ENCODE data around the gene COL5A2. TPM values are rescaled to one million over a fixed set of nuclear protein-coding genes. Genes with fewer than 3 reads are reported as not detected.
A peak's percentile ranks its signal among the peaks of the same experiment; 100 is the strongest.

COL5A2 gene
- total RNA-seq, 2 donors from 2014 or later, result 61.1 to 123 TPM

DNA sequence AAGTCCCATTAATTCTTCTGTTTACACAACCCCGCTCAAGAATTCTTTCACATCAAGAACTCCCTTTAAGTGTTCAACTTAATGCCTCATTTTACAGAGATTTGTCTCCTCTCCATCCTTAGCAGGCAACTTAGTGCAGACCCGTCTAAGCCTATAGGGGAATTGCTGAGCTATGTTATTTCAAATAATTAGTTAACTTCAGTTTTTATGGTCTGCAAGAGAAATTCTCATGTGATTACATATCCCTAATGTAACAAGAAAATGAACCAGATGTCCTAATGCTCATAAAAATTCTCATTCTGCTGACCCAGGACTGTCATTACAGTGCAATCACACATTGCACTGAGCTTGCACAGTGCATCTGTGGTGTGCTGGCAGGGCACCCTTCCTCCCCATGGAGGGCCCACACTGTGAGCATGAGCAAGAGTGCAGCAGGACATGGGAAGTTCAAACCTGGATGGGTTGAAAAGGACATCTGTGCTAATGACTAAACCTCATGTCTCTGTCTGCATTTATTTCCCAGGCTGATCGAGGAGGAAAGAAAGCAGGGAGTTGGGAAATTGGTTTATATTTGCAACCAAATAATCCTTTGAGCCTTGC is 97.1 kb downstream of the COL5A2 start:
- intact Hi-C loops (cut with DNase I), result no loop called here
- DNase-seq (ENCODE audit: low spot score), result no peak

DNA sequence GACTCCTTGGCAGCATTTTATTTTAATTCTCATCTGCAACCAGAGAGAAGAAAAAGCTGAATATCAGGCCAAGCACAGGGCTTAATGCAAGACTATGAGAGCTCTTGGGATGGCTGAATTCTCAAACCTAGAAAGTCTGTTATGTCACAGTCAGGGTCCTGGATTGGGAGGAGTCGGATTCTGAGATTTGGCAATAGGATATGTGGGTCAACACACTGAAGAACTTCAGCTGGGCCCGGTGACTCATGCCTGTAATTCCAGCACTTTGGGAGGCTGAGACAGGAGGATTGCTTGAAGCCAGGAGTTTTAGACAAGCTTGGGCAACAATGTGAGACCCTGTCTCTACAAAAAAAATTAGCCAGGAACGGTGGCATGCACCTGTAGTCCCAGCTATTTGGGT is 103.0 kb downstream of the COL5A2 start:
- intact Hi-C loops (cut with DNase I), result no loop called here
- DNase-seq (ENCODE audit: low spot score), result peak; percentile 78

DNA sequence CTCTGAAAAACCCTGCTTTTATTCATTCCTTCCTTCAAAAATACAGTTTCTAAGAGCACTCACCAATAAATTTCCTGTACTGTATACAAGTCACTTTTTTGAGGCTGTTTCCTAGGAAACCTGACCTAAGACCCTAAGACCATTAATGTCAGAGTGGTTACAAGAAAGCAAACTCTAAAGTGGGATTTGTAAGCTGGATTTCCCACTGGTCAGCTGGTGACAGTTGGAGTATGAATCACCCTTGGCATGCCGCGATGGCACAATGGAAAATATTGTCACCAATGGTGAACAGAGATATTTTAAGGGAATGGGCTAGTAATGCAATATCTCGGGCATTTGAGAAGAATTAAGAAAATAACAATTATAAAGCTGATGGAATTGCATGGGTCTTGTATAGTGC is 103.4 kb downstream of the COL5A2 start:
- no peak for DNase-seq (ENCODE audit: low spot score)
- intact Hi-C loops (cut with DNase I), result no loop called here

DNA sequence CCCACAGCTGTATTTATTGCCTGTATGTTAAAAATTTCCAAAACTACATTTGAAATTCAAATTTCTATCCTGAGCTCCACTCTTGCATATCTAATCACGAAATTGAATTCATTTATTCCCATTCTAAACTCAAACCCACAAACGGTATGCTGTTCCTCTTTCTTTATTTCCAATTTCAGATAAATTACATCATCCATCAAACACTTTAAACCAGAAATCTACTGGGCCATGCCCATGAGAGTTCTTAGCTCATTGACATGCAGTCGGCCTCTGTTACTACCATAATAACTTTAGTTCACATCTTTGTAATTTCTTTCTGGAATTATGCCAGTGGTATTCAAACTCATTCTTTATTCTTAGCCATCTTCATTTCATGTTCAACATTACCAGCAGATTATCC is 105.1 kb downstream of the COL5A2 start:
- DNase-seq (ENCODE audit: low spot score), result no peak
- intact Hi-C loops (cut with DNase I), result no loop called here

DNA sequence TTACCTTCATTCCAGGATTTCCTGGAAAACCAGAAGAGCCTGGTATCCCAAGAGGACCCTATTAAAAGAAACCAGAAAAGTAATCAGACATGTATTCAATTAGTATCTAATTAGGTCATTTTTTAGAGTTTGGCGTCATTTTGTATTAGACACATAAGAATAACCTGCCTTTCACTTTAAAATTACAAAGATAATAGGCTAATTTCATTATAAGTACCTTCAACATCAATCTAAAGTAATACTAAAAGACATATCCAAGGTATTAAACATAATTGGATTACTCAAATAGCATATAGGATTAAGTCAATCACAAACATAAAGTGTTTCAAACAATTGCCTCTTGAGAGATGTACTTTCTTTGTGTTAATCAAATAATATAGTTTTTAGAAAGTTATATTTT is 107.5 kb downstream of the COL5A2 start:
- intact Hi-C loops (cut with DNase I), result no loop called here

DNA sequence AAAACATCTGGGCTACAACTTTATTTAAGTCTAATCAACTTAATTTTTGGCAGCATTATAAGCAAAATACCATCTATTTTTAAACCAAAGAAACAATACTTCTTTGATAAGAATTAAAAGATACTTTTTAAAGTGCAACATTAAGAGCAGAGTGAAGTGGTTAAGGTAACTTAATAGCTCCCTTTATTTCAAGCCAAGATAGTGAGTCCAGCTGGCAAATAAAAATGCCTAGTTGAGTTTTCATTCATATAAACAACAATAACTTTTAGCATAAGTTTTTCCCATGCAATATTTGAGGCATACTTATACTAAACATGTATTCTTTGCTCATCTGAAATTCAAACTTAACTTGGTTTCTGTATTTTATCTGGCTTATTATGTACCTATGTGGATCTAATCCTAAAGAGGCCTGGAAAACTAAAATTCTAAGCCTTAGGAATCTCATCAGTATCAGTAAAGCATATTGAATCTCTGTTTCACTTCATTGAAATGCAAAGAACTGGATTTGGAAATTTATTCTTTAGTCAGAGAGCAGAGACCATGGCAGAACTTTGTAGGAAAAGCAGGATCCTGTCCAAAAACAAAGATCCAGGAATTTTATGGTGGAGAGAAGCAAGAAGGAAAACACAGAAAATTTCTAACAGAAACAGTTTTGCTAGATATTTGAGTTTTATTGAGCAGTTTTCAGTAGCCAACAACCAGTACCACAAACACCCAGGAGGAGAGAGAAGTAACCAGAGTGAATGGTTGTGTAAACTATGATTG is 109.5 kb downstream of the COL5A2 start:
- intact Hi-C loops (cut with DNase I), result no loop called here

More for the DNA sequence above, 107.5 kb downstream of the COL5A2 start:
- DNase-seq (ENCODE audit: low spot score), result no peak

DNA sequence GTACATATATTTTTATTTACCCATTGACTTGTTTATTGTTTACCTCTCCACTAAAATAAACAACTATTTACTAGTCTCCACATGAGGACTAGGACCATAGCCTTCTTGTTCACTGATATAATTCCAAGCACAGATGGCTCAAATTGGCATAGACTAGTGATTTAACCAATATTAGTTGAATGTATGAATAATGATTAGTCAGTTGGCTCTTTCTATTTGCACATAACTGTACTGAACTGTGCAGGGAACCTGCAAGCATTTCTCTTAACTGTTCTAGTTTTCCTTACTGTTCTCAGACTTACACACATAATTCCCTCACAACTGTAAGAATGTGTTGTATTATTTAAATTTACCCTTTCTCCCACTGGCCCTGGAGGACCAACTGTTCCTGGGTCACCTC is 113.5 kb downstream of the COL5A2 start:
- intact Hi-C loops (cut with DNase I), result no loop called here
- DNase-seq (ENCODE audit: low spot score), result no peak

More for the DNA sequence above, 109.5 kb downstream of the COL5A2 start:
- no peak for DNase-seq (ENCODE audit: low spot score)

DNA sequence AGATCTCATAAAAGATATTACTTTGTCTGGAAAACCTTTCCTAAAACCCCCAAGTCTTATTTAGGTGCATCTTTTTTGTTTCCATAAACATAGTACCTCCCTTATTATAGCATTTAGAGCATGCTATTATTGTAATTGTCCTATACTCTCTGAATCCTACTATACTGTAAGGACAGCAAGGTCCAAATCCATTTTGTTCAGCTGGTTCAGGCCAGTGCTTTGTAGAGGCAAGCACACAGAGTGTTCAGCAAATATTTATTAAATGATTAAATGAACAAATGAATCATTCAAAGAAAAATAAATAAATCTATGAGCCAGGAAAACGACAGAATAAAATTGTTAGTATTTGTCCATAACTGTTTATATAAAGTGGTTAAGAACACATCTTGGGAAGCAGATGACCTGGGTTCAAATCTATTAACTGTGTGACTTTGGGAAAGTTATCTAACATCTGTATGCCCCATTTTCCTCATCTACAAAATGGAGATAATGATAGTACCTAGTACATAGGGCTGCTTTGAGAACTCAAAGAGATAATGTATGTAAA is 119.4 kb downstream of the COL5A2 start:
- DNase-seq (ENCODE audit: low spot score), result no peak
- intact Hi-C loops (cut with DNase I), result no loop called here

DNA sequence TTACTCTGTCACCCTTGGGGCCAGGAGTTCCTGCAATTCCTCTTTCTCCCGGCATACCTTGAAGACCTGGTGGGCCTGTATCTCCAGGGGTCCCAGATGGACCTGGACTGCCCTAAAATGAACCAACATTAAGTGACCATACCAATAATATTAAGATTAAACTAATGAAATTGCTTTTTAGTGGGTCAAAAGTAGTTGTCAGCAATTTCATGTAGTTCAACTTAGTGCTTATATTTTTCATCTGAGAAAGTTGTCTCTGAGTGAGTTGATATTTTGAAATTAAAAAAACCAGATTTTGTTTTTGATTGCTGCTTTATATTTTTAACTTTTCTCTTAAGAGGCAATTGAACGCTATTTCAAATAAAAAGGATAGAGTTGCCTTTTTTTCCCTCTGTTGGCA is 122.2 kb downstream of the COL5A2 start:
- intact Hi-C loops (cut with DNase I), result no loop called here
- DNase-seq (ENCODE audit: low spot score), result no peak

DNA sequence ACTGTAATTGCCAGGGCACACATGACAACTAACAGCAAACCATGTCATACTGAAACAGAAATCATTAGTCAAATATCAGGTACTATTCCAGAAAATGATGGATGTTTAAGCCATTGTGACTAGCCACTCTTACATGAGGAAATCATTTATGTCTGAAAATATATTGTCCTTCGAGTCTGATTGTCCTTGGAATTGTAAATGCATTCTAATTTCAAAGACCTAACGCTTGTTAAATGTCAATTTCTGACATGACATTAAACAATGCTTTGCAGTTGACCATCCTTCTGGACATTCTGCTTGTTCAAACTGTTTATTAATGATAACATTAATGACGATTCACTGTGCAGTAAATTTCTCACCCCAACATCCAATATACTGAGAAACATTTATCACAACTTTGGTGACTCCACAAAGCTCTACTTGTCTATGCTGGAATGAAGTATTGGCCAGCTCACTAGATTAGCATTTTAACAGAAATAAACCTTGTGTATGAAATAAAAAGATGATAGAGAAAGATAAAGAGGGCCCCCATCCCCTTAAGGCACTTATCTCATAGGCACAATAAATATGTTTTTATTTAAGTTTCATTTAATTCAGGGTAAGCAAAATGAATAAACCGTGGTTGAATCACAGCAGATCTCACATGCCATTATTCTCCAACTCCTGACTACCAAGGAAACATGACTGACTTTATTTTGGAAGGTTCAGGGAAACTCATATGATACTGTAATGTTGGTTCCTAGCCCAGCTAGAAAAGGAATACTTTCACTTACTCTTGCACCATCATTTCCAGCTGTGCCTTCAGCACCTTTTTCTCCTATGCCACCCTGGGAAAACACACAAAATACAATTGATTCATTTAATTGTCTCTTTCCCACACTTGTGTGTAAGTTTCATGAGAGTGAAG is 123.1 kb downstream of the COL5A2 start:
- intact Hi-C loops (cut with DNase I), result no loop called here
- DNase-seq (ENCODE audit: low spot score), result no peak

DNA sequence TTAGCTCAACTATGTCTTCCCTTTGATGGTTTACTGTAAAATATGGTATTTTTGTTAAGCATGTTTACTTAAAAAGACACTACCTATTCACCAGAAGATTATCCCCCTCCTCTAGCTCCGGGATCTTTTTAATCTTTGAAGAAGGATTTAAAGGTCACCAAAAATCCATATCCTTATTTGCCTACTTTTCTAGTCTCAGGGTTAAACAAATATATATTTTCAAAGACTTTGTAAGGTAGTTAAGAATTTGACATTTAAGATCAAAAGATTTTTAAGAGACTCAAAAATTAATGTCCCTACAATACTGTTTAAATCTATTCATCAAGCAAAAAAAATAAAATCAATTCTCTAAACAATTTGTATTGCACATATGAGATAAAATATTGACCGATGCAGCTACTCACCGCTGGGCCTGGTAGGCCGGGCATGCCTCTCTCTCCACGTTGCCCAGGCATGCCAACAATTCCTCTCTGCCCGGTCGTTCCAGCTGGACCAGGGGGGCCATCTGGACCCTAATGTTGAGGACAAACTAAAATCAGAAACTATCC is 129.3 kb downstream of the COL5A2 start:
- no peak for DNase-seq (ENCODE audit: low spot score)
- intact Hi-C loops (cut with DNase I), result no loop called here

DNA sequence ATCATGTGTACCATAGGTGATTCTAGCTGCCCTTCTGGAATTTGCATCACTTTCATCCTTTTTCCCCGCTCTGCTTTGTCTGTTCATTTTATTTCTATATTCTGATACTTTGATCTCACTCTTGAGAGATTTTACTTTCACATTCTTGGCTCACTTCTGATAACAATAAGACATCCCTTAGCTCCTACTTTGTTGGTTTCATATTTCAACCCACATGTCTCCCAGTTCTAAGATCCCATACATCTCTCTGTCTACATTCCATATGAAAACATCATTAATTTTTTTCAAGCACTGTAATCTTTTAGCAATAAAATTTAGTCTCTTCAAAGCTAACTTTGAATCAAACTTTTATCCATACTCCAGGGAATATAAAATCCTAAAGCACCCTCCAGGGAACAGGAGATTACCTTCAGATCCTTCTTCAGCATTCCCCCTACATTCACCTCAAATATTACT is 129.8 kb downstream of the COL5A2 start:
- no peak for DNase-seq (ENCODE audit: low spot score)
- intact Hi-C loops (cut with DNase I), result loop anchor here in 1 of 2 donors (10.0 kb wide), 1 partner anchor 55 kb away; no protein-coding TSS in a partner anchor

DNA sequence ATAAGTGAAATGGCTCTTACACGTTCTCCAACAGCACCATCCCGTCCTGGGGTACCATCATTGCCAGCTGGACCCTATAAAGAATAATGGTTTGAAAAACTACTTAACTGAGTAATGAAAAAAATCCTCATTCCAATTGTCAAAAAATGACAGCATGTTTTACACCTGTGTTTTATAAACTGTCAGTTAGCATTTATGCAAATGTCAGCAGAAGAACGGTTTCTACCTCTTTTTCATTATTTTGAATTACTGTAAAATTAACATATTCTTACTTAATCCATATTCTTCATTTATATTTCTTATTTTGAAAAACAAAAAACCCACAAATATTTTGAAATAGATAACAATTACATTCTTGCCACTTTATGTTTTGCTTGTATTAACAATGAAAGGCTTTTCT is 131.4 kb downstream of the COL5A2 start:
- intact Hi-C loops (cut with DNase I), result loop anchor here in 1 of 2 donors (10.0 kb wide), 1 partner anchor 53 kb away; no protein-coding TSS in a partner anchor
- DNase-seq (ENCODE audit: low spot score), result no peak

DNA sequence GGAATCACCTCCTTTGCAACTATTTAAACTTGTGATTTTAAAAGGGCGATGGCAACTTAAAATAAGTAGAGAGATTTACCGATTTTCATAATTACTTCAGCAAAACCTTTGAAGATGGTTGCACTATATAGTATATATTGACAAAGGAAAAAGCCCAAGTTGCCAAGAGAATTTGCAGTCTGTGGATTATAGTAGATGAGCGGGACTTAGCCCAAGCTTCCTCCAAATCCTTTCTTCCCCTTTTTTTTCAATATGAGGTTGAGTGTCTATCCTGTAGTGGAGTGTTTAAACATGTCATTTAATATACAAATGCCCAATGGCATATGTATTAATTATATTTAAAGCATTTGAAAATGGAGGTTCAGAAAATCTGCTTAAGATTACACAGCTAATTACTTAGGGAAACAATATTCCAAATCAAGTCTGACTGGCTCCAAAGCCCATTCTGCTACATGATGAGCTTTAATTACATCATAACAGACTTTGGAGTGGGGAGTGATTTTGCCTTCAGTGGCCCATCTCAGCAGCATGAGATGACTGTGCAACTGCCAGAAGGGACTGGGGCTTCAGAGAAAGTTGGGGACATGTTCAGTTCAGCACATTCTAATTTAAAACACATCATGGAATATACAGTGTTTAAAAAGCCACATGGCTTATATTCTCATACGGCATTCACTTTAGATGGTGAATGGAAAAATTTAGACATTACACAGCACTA is 132.2 kb downstream of the COL5A2 start:
- intact Hi-C loops (cut with DNase I), result loop anchor here in 1 of 2 donors (10.0 kb wide), 1 partner anchor 53 kb away; no protein-coding TSS in a partner anchor
- DNase-seq (ENCODE audit: low spot score), result no peak

DNA sequence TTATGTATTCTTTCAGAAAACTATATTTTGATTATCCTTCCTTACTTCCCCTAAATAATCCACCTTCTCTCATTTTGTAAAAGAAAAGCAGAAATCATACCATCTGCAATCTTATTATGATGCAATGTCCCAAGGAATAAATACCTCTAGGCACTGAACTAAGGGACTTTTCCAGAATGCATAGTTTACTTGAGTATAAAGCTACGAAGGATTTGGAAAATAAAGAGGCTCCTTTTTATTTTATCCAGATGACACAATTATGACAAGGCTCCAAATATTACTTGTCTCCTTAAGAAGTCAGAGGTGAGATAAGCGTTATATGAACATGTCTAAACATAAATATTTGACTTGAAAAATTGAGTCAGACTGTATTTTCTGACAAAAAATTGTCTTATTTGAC is 133.2 kb downstream of the COL5A2 start:
- intact Hi-C loops (cut with DNase I), result loop anchor here in 1 of 2 donors (10.0 kb wide), 1 partner anchor 52 kb away; no protein-coding TSS in a partner anchor

DNA sequence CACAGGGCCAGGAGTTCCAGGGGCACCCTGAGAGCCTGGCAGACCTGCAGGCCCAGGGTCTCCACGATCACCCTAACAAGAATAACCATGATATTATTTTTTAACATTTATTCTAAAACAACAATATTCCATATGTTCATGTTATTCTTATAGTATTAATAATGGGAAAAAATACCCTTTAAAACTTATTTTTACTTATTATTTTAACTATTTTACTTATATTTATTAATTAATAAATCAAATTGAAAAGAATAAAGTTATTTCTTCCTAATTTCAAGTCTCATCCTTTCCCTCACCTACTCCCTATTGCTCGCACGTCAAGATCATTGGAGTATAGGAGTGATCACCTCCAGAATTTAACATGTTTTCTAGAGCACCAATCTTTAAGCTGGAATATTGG is 133.7 kb downstream of the COL5A2 start:
- no peak for DNase-seq (ENCODE audit: low spot score)

More for the DNA sequence above, 133.2 kb downstream of the COL5A2 start:
- DNase-seq (ENCODE audit: low spot score), result no peak

DNA sequence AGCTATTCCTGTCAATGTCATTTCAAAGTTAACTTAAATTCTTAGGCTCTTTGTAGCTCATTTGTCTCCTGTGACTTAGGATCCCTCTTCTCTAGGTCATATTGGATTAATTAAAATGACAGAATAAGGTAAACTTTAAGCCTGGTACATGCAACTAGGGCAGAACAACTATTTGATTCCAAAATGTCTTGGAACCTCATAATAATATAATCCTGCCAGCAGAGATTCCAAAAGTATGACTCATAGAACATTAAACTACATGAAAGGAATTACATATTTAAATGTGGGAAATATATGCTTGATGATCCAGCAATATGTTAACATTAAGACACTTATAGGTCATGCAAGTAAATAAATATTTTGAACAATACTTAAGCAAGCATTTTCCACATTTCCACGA is 142.0 kb downstream of the COL5A2 start:
- no peak for DNase-seq (ENCODE audit: low spot score)
- intact Hi-C loops (cut with DNase I), result no loop called here

More for the DNA sequence above, 133.7 kb downstream of the COL5A2 start:
- intact Hi-C loops (cut with DNase I), result loop anchor here in 1 of 2 donors (10.0 kb wide), 1 partner anchor 51 kb away; no protein-coding TSS in a partner anchor

DNA sequence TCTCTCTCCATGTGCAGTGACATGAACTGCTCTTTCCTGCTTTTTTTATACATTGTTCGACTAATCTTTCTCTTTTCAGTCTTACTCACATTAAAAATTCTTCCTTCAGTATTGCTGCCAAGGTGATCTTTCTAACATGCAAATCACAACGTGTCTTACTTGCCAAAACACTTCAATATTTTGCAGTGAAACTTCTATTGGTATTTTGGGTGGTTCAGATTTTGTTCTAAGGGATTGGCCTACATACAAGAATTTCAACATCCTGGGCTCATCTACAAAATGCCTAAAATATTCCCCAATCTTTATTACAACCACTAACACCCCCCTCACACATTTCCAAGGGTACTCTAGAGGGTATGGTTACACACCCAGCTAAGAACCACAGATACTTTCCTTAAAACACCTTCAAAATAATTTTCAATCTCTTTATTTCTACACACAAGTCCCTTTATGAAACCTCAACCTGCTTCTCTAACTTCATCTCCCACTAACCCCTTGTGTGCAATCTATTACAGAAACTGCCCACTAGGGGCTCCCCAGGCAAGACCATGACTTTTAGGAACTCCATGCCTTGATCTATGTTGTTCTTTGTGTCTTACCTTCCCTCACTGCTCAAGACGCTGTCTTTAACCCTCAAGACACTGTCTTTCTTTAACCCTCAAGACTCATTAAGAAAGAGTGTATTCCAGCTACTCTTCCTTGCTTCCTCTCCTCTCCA is 154.5 kb downstream of the COL5A2 start:
- DNase-seq (ENCODE audit: low spot score), result no peak
- intact Hi-C loops (cut with DNase I), result no loop called here
